ENCODE measurements around the gene SPTB. TPM values are rescaled to one million over a fixed set of nuclear protein-coding genes. Genes with fewer than 3 reads are reported as not detected.

Gene SPTB
- total and polyA plus RNA-seq, 9 of the 15 experiments (the other 6 are each of a cell fraction or from before 2014, with no cell fraction given), result 0.21 to 45.9 (median 11.7) TPM

GRCh38 chr14:64914237-64915028 lies 34.7 kb upstream of the SPTB start, which contains the start of gene CHURC1 (continued):
- TF ChIP-seq KDM4B (IDR thresholded peaks at IDR 0.05; ENCODE audit: borderline replicate concordance in 2 of 2, low read depth in 1 of 2), result no peak
- TF ChIP-seq CREBBP (IDR thresholded peaks at IDR 0.05; ENCODE audit: low read depth, low read length), result no peak
- TF ChIP-seq SOX6 (IDR thresholded peaks at IDR 0.05), result no peak
- no peak for TF ChIP-seq JUND (IDR thresholded peaks at IDR 0.05; ENCODE audit: borderline replicate concordance, low read depth, low read length)
- no peak for TF ChIP-seq JUND (tag; IDR thresholded peaks at IDR 0.05; ENCODE audit: borderline replicate concordance, low read depth, low read length)
- TF ChIP-seq LARP7 (IDR thresholded peaks at IDR 0.05), result no peak
- no peak for TF ChIP-seq NFRKB (IDR thresholded peaks at IDR 0.05; ENCODE audit: low read depth)
- no peak for TF ChIP-seq PHB2 (IDR thresholded peaks at IDR 0.05; ENCODE audit: low read depth)
- TF ChIP-seq ZC3H4 (CRISPR knock-in tag; IDR thresholded peaks at IDR 0.05; ENCODE audit: borderline replicate concordance), result no peak
- no peak for TF ChIP-seq HDAC3 (IDR thresholded peaks at IDR 0.05; ENCODE audit: borderline replicate concordance, partially characterized antibody)
- TF ChIP-seq PYGO2 (tag; IDR thresholded peaks at IDR 0.05), result no peak
- no peak for TF ChIP-seq NFYB (IDR thresholded peaks at IDR 0.05; ENCODE audit: extremely low read depth, insufficient read length)
- TF ChIP-seq ZNF639 (CRISPR knock-in tag; conservative IDR thresholded peaks at IDR 0.05 in 1 of 2, IDR thresholded peaks at IDR 0.05 in 1 of 2), result no peak
- no peak for TF ChIP-seq SRSF1 (IDR thresholded peaks at IDR 0.05; ENCODE audit: low read depth, low read length)
- peak; percentile 48; the same call in 1 of the 2 replicates for TF ChIP-seq MAX (CRISPR knock-in tag; IDR thresholded peaks at IDR 0.05)
- no peak for TF ChIP-seq DNMT1 (IDR thresholded peaks at IDR 0.05)
- no peak for TF ChIP-seq HOXB6 (CRISPR knock-in tag; IDR thresholded peaks at IDR 0.05; ENCODE audit: borderline replicate concordance)
- TF ChIP-seq POU5F1 (IDR thresholded peaks at IDR 0.05; ENCODE audit: borderline replicate concordance, low read depth, low read length, partially characterized antibody), result no peak
- TF ChIP-seq SLC30A9 (CRISPR knock-in tag; IDR thresholded peaks at IDR 0.05), result no peak
- no peak for TF ChIP-seq ZBTB34 (CRISPR knock-in tag; IDR thresholded peaks at IDR 0.05)
- no peak for TF ChIP-seq TGIF2 (CRISPR knock-in tag; IDR thresholded peaks at IDR 0.05)
- TF ChIP-seq LCOR (CRISPR knock-in tag; IDR thresholded peaks at IDR 0.05), result peak; percentile 61; the same call in 1 of the 2 replicates
- TF ChIP-seq ZNF239 (CRISPR knock-in tag; IDR thresholded peaks at IDR 0.05), result no peak
- TF ChIP-seq MTA2 (IDR thresholded peaks at IDR 0.05; ENCODE audit: low read depth), result no peak
- TF ChIP-seq, protein P1, sequence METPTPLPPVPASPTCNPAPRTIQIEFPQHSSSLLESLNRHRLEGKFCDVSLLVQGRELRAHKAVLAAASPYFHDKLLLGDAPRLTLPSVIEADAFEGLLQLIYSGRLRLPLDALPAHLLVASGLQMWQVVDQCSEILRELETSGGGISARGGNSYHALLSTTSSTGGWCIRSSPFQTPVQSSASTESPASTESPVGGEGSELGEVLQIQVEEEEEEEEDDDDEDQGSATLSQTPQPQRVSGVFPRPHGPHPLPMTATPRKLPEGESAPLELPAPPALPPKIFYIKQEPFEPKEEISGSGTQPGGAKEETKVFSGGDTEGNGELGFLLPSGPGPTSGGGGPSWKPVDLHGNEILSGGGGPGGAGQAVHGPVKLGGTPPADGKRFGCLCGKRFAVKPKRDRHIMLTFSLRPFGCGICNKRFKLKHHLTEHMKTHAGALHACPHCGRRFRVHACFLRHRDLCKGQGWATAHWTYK (CRISPR knock-in tag; IDR thresholded peaks at IDR 0.05), result no peak
- TF ChIP-seq BHLHE40 (IDR thresholded peaks at IDR 0.05; ENCODE audit: low read length), result no peak

Data from K562 (cell line).